IgD-negative memory B cell (primary cell): ENCODE measurements around the gene CCDC43. TPM values are rescaled to one million over a fixed set of nuclear protein-coding genes. Genes with fewer than 3 reads are reported as not detected.
A peak's percentile ranks its signal among the peaks of the same experiment; 100 is the strongest.
"Not testable (repeated sequence)": the region's sequence is repeated elsewhere in the genome, so short reads cannot be mapped to it uniquely, and the experiment has no call there.

Source experiments
- H3K27ac Mint-ChIP-seq, 3 donors: one replicate each; pipeline ENCODE4 v1.8.0; 2020 to 2022; ENCODE audit warnings: mild to moderate bottlenecking in 3 of 3, mixed read lengths in 3 of 3, moderate library complexity in 1 of 3
- H3K27me3 Mint-ChIP-seq: one replicate; pipeline ENCODE4 v1.8.0; 2021; ENCODE audit warnings: mixed read lengths
- H3K36me3 Mint-ChIP-seq: one replicate; pipeline ENCODE4 v1.8.0; 2020; ENCODE audit warnings: mild to moderate bottlenecking, mixed read lengths
- H3K4me1 Mint-ChIP-seq, 3 donors: one replicate each; pipeline ENCODE4 v1.8.0; 2020 to 2022; ENCODE audit warnings: mixed read lengths in 3 of 3, mild to moderate bottlenecking in 1 of 3
- H3K4me3 Mint-ChIP-seq, 4 donors: one replicate each; pipeline ENCODE4 v1.8.0; 2020 to 2022; ENCODE audit warnings: mild to moderate bottlenecking in 4 of 4, mixed read lengths in 4 of 4, moderate library complexity in 3 of 4
- H3K9me3 Mint-ChIP-seq, 3 donors: one replicate each; pipeline ENCODE4 v1.8.0; 2020 to 2021; ENCODE audit warnings: mixed read lengths in 3 of 3, mild to moderate bottlenecking in 1 of 3
- polyA plus RNA-seq: library from polyadenylated mRNA; unstranded; fragments of 300-500 nt; fragmentation: Illumina TruSeq; gene quantifications from one replicate; pipeline ENCODE4 v1.2.3, GENCODE V29; 2021

Gene CCDC43
- polyA plus RNA-seq, 1 donor from 2014 or later, result 9.7 TPM

DNA sequence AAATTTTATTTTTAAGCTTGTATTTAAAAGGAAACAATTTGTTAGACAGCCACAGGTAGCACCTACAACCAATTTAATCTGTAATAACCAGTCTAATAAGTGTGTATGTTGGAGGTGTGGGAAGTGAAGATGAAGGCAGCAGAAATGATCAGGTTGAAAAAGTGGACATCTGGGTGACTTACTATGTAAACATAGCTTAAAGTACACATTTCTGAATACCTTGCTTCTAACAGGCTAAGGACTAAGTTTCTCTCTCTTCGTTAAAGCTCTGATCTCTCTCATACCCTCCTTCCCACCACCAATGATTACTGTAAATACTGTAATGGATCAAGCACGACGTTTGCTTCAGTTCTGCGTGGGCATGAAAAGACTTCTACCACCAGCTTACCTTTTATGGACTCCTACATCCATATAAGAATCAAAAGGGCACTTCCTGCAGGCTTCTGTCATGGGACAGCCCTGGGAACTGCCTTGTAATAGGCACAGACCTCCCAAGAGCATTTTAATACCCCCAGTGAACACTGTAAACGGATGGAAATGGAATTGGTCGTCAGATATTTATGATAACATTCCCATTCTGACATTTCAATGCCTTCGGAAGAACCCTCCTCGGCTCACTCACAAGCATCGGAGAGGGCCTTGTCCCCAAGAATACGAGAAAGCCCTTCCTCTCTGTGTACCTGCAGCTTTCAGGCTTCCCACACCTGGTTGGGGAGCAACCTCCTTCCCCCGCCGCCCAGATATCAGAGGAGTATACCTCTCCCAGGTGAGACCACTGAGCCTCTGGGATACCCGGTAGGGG lies 700 bp downstream of the CCDC43 start:
- Mint-ChIP-seq H3K36me3 (no peaks in the 10 kb centered on the region), H3K27me3 (no peaks in the 10 kb centered on the region), H3K27ac (peak overlapping the region; percentile 89 to 92 (median 90)), H3K4me1 (peaks cover 14 to 27% (median 21%) of the 10 kb centered on the region in 3 donors), H3K9me3 (no peaks in the 10 kb centered on the region), H3K4me3 (peak overlapping the region; percentile 97 to 99 (median 98))

DNA sequence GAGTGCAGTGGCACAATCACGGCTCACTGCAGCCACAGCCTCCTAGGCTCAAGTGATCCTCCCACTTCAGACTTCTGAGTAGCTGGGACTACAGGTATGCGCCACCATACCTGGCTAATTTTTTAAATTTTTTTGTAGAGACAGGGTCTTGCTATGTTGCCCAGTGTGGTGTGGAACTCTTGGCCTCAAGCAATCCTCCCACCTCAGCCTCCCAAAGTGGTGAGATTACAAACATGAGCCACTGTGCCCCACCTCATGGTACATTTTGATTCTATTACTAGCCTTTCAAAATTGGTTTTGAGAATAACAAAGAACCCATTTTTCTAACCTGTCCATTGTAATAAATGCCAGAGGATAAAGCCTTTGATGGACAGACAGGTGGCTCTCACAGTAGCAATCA lies 1.4 kb downstream of the CCDC43 start:
- H3K9me3 Mint-ChIP-seq, result no peaks in the 10 kb centered on the region
- H3K4me1 Mint-ChIP-seq, result peaks cover 16 to 27% (median 21%) of the 10 kb centered on the region in 3 donors
- H3K4me3 Mint-ChIP-seq, result peak overlapping the region in 2 of 4 donors; percentile 97 to 98
- H3K36me3 Mint-ChIP-seq, result no peaks in the 10 kb centered on the region
- no peak overlapping the region for H3K27ac Mint-ChIP-seq
- no peaks in the 10 kb centered on the region for H3K27me3 Mint-ChIP-seq

DNA sequence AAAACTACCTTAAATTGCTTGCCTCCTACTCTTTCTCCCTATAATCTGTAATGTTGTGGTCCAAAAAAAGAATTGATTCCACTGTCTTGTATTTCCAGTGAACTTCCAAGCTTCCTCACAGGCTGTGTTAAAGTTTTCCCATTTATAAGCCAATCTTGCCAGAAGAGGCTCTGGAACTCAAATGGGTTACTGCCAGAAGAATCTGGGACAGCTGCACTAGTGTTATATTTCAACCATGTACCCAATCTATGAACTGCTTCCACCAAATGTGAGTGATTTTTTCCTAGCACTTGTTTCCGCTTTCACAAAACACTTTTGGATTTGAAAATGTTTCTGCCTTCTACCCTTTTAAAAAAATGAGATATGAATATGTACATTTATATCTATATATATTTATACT lies 1.8 kb downstream of the CCDC43 start:
- H3K9me3 Mint-ChIP-seq, result no peaks in the 10 kb centered on the region
- no peaks in the 10 kb centered on the region for H3K36me3 Mint-ChIP-seq
- peak overlapping the region in 1 of 4 donors; percentile 7 for H3K4me3 Mint-ChIP-seq
- peaks cover 16 to 27% (median 21%) of the 10 kb centered on the region in 3 donors for H3K4me1 Mint-ChIP-seq
- H3K27me3 Mint-ChIP-seq, result no peaks in the 10 kb centered on the region
- no peak overlapping the region for H3K27ac Mint-ChIP-seq

DNA sequence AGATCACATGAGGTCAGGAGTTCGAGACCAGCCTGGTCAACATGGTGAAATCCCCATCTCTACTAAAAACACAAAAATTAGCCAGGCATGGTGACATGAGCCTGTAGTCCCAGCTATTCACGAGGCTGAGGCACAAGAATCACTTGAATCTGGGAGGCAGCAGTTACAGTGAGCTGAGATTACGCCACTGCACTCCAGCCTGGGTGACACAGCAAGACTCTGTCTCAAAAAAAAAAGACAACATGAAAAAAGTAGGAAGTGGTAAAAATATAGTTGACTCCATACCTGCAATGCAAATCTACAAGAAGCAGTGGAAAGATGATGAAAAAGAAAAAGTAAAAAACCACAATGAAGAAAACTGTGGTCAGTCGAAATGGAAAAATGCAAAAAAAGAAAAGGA lies 6.3 kb downstream of the CCDC43 start:
- peak overlapping the region in 1 of 3 donors; percentile 5 for H3K27ac Mint-ChIP-seq

DNA sequence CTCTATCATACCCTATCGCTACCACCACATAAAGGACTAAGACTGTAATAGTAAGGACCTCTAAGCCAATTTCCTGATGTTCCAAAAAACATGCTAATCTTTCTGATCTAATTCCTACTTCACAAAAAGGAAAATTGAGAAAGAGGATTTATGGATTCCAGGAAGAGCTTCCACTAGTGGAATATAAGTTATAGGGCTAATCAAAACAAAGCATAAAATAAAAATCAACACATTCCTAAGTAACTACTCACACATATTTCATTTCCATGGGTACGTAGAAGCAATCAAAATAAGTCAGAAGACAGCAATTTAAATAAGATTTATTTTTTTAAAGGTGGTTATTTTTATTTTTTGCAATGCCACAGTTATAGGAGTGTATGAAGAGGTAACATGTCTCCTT lies 12.4 kb downstream of the CCDC43 start:
- Mint-ChIP-seq H3K4me3 (no peak overlapping the region), H3K27ac (no peak overlapping the region), H3K36me3 (no peaks in the 10 kb centered on the region), H3K4me1 (peaks cover 0 to 4% (median 0%) of the 10 kb centered on the region in 3 donors), H3K9me3 (no peaks in the 10 kb centered on the region), H3K27me3 (no peaks in the 10 kb centered on the region)

More for the DNA sequence above, 6.3 kb downstream of the CCDC43 start:
- not testable (repeated sequence) for H3K9me3 Mint-ChIP-seq, H3K36me3 Mint-ChIP-seq, H3K4me3 Mint-ChIP-seq, H3K27me3 Mint-ChIP-seq
- peaks cover 4 to 14% (median 4%) of the 10 kb centered on the region in 3 donors for H3K4me1 Mint-ChIP-seq

DNA sequence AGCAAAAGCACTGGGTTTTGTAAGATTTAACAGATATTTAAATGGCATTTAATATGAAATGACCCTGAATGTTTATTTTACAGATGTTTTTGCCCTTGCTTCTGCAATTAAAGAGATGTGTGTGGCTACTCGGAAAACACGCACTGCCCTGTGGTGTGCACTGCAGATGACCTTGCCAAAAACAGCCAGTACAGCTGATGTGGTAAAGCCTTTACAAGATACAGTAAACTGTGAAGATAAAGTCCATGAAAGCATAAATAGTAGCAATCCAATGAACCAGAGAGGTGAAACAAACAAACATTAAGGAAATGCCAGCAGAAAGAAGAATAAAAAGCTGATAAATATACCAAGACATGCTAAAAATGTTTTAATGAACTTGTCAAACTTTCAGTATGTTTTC lies 15.7 kb downstream of the CCDC43 start:
- H3K9me3 Mint-ChIP-seq, result no peaks in the 10 kb centered on the region
- no peaks in the 10 kb centered on the region for H3K36me3 Mint-ChIP-seq
- no peaks in the 10 kb centered on the region for H3K27me3 Mint-ChIP-seq
- no peak overlapping the region for H3K4me3 Mint-ChIP-seq
- H3K4me1 Mint-ChIP-seq, result no peaks in the 10 kb centered on the region
- no peak overlapping the region for H3K27ac Mint-ChIP-seq

DNA sequence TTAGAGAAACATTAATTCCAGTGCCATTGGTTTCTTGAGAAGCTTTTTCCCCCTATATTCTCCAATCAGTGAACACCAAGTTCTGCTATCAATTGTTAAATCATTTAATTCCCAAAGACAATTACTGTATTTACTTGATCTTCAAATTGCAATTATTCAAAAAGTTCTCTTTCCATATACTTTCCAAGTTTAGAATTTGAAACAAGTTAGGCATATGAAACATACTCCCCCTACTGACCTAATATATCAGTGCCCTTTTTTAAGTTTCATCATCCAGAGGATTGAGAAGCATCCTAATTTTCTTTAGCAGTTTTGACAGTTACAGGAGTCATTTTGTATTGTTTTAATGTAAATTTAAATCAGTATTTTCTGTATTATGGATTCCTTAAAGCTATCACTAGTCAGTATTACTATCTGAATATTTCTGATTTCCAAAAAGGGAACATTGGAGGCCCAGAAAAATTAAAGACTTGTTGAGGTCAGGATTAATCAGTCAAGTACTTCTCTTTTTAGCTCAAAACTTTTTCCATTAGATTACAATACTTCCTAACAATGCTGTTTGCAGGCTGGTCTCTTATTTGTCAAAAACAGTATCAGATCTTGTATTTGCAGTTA lies 17.0 kb downstream of the CCDC43 start:
- Mint-ChIP-seq H3K27me3 (no peaks in the 10 kb centered on the region), H3K27ac (no peak overlapping the region), H3K9me3 (no peaks in the 10 kb centered on the region), H3K36me3 (no peaks in the 10 kb centered on the region), H3K4me3 (no peak overlapping the region), H3K4me1 (no peaks in the 10 kb centered on the region)

DNA sequence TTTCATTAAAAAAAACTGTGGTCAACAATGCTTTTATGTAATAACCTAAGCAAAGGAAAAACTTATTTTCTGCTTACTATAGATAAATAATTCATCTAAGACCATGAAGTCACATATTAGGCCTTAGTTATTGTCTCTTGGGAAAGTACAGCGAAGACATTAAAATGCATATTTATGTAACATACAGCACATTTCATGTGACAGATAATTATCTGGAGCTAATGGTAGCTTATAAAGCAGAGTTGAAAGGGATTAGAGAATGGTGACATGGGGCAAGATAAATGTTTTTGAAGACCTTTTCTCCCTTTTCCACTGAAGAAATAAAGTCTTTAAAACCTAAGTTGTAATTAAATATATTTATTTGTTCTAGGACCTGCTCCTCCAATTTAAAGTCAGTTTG lies 23.6 kb downstream of the CCDC43 start:
- no peaks in the 10 kb centered on the region for H3K4me1 Mint-ChIP-seq
- H3K36me3 Mint-ChIP-seq, result no peaks in the 10 kb centered on the region
- H3K27me3 Mint-ChIP-seq, result no peaks in the 10 kb centered on the region
- H3K4me3 Mint-ChIP-seq, result no peak overlapping the region
- H3K9me3 Mint-ChIP-seq, result no peaks in the 10 kb centered on the region
- no peak overlapping the region for H3K27ac Mint-ChIP-seq

DNA sequence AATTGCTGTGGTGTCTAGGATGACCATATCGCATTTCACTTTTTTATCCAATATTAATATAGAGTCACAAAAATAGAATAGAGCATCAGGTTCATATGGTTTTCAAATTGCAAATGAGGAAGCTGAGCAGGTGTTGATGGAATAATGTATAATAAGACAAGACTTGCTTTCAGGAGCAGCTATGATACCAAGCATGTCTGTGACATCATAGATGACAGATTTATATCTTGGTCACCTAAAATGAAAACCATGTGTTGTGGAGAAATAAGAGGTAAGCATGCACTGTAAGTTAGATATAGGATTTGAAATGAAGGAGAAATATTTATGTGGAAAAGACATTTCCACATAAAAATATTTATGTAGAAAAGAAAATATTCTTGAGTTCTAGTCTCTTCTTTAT lies 24.7 kb downstream of the CCDC43 start:
- no peak overlapping the region for H3K4me3 Mint-ChIP-seq
- no peaks in the 10 kb centered on the region for H3K4me1 Mint-ChIP-seq
- H3K27ac Mint-ChIP-seq, result no peak overlapping the region
- no peaks in the 10 kb centered on the region for H3K27me3 Mint-ChIP-seq
- H3K36me3 Mint-ChIP-seq, result no peaks in the 10 kb centered on the region
- H3K9me3 Mint-ChIP-seq, result no peaks in the 10 kb centered on the region

DNA sequence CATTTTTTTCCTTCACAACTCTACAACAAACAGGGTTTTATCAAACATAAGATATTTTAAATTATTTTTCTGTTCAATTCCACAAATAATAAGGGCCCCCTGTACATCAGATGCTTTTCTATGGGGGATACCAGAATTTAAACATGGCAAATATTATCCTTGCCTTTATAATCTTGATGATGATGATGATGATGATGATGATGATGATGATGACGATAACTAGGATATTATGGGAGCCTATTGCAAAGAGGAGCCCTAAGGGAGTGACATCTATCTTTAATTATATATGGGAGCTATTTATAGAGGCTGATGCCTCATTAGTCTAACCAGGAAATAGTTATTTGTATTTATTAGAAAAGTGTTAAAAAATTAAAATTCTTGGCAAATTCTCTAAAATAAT lies 26.5 kb downstream of the CCDC43 start:
- Mint-ChIP-seq H3K27me3 (no peaks in the 10 kb centered on the region), H3K9me3 (no peaks in the 10 kb centered on the region), H3K36me3 (no peaks in the 10 kb centered on the region), H3K4me3 (no peak overlapping the region), H3K27ac (no peak overlapping the region), H3K4me1 (no peaks in the 10 kb centered on the region)

DNA sequence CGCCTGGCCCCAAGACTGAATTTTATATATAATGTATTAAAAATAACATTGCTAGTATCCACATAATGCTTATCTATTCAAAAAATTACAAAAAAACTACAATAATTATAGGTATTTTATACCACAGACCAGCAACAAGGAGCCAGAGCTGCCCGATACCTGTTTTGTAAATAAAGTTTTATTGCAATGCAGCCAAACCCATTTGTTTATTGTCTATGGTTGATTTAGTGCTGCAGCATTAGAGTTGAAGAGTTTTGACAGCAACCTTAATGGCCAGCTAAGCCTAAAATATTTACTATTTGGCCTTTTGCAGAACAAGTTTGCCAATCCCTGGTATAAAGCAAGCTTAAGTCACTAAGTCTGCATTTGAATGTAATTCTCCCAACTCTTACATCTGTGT lies 27.7 kb downstream of the CCDC43 start:
- H3K9me3 Mint-ChIP-seq, result no peaks in the 10 kb centered on the region

DNA sequence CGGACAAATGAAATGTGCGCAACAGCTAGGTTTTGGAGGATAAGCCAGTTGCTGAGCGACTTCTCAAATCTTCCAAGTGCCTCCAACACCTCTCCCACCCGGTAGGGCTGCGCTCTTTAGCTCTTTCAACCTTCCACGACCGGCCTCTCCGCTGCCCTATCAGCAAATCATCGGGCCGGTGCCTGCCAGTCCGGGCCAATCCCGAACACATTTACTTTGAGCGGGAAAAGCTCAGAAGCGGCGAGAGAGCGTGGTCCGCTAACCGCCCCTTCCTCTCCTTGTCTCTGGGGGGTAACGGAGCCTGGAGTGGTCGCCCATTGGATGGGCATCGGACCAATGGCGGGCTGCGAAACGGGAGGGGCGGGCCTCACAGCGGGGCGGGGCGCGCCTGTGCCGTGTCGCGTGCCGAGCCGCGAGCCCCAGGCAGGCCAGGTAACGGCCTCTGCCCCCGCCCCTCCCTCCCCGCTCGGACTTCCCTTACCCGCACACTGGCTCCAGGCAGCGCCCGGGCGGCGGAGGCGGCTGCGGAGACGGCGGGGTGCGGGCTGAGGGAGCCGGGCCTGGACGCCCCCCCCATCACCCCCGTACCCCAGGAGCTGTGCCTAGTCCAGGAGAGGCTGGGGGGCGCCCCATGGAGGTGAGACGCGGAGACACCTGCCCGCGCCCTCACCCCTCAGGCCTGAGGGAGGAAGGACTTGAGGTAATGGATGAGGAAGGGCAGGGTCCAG lies 33.4 kb downstream of the CCDC43 start, which contains the start of gene MEIOC:
MEIOC (plus strand) TSS at position 486 of the 728 bp plus-strand sequence; CDS start at position 632, 146 bp downstream.
- H3K4me1 Mint-ChIP-seq, result peaks cover 3 to 4% (median 3%) of the 10 kb centered on the region in 3 donors
- H3K27ac Mint-ChIP-seq, result no peak within 1 kb of the TSS
- H3K9me3 Mint-ChIP-seq, result peaks cover 0 to 4% (median 0%) of the 10 kb centered on the region in 3 donors
- peak within 1 kb of the TSS in 3 of 4 donors; percentile 68 to 87 (median 75) for H3K4me3 Mint-ChIP-seq
- no peaks in the 10 kb centered on the region for H3K36me3 Mint-ChIP-seq
- H3K27me3 Mint-ChIP-seq, result peaks cover 22% of the 10 kb centered on the region

More for the DNA sequence above, 27.7 kb downstream of the CCDC43 start:
- Mint-ChIP-seq H3K36me3 (no peaks in the 10 kb centered on the region), H3K4me3 (no peak overlapping the region), H3K27ac (no peak overlapping the region), H3K4me1 (peaks cover 0 to 4% (median 3%) of the 10 kb centered on the region in 3 donors), H3K27me3 (peaks cover 4% of the 10 kb centered on the region)

DNA sequence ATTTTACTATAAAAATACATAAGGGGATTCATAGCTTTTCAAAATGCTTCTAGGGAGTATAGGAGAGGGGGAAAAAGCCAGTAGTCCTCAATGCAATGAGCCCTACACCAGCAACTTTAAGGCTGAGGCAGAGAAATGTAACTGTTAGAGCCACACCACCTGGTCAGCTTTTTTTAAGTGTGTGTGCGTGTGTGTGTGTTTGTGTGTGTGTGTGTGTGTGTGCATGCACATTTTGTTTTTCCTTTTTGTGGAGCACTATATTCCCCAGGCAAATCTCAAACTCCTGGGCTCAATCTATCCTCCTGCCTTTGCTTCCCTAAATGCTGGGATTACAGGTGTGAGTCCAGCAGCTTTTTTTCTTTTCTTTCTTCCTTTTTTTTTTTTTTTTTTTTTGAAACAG lies 35.6 kb downstream of the CCDC43 start:
- no peak overlapping the region for H3K4me3 Mint-ChIP-seq
- H3K27ac Mint-ChIP-seq, result no peak overlapping the region
- H3K36me3 Mint-ChIP-seq, result no peaks in the 10 kb centered on the region
- peaks cover 3 to 4% (median 3%) of the 10 kb centered on the region in 3 donors for H3K4me1 Mint-ChIP-seq
- H3K9me3 Mint-ChIP-seq, result peaks cover 0 to 4% (median 0%) of the 10 kb centered on the region in 3 donors
- peaks cover 26% of the 10 kb centered on the region for H3K27me3 Mint-ChIP-seq

DNA sequence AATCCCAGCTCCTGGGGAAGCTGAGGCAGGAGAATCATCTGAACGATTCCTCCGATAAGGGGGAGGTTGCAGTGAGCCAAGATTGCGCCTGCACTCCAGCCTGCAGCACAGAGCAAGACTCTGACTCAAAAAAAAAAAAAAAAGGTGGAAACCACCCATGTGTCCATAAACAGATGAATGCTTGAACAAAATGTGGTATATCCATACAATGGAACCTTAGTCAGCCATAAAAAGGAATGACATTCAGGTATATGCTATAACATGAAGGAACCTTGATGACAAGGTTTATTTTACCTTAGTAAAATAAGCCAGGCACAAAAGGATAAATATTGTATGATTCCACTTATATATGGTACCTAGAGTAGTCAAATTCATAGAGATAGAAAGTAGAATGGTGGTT lies 36.2 kb downstream of the CCDC43 start:
- Mint-ChIP-seq H3K9me3 (peaks cover 0 to 4% (median 0%) of the 10 kb centered on the region in 3 donors), H3K27ac (peak overlapping the region in 1 of 3 donors; percentile 58), H3K4me1 (peaks cover 3 to 4% (median 3%) of the 10 kb centered on the region in 3 donors), H3K36me3 (no peaks in the 10 kb centered on the region), H3K27me3 (peaks cover 26% of the 10 kb centered on the region), H3K4me3 (no peak overlapping the region)

DNA sequence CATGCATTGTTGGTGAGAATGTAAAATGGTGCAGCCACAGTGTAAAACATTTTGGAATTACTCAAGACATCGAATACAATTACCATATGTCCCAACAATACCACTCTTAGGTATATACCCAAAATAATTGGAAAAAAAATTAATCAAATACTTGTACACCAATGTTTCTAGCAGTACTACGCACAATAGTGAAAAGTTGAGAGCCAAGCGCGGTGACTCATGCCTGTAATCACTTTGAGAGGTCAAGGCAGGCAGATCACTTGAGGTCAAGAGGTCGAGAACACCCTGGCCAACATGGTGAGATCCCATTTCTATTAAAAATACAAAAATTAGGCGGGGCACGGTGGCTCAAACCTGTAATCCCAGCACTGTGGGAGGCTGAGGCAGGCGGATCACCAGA lies 36.8 kb downstream of the CCDC43 start:
- Mint-ChIP-seq H3K4me1 (peaks cover 3 to 6% (median 4%) of the 10 kb centered on the region in 3 donors), H3K9me3 (peaks cover 0 to 4% (median 0%) of the 10 kb centered on the region in 3 donors), H3K27me3 (peaks cover 28% of the 10 kb centered on the region), H3K27ac (no peak overlapping the region), H3K4me3 (no peak overlapping the region), H3K36me3 (no peaks in the 10 kb centered on the region)
